Measurements from ENCODE around the gene RPP25. TPM values are rescaled to one million over a fixed set of nuclear protein-coding genes. Genes with fewer than 3 reads are reported as not detected.

Gene RPP25
- total and polyA plus RNA-seq, 10 of the 15 experiments (the other 5 are each of a cell fraction or from before 2014, with no cell fraction given): 0.41 to 10.8 (median 4.7) TPM

- no peak for TF ChIP-seq RAD21 (IDR thresholded peaks at IDR 0.05; ENCODE audit: insufficient read depth, low read depth, low read length)
- no peak for TF ChIP-seq PRDM15 (CRISPR knock-in tag; IDR thresholded peaks at IDR 0.05)
- TF ChIP-seq TCF3 (IDR thresholded peaks at IDR 0.05; ENCODE audit: borderline replicate concordance, insufficient read depth, low read depth, low read length): no peak
- no peak for TF ChIP-seq RUNX3 (IDR thresholded peaks at IDR 0.05; ENCODE audit: low read length)
- no peak for TF ChIP-seq TBL1XR1 (IDR thresholded peaks at IDR 0.05; ENCODE audit: low read depth, low read length)
- TF ChIP-seq CHD4 (IDR thresholded peaks at IDR 0.05): no peak
- no peak for TF ChIP-seq RFX5 (IDR thresholded peaks at IDR 0.05; ENCODE audit: low read depth, low read length)
- no peak for TF ChIP-seq TARDBP (IDR thresholded peaks at IDR 0.05; ENCODE audit: borderline replicate concordance)
- TF ChIP-seq E2F4 (IDR thresholded peaks at IDR 0.05; ENCODE audit: low read depth, low read length): no peak
- no peak for TF ChIP-seq EED (IDR thresholded peaks at IDR 0.05; ENCODE audit: low read depth)
- TF ChIP-seq CREB1 (IDR thresholded peaks at IDR 0.05; ENCODE audit: low read depth): no peak
- peak; percentile 79 for TF ChIP-seq MXI1 (IDR thresholded peaks at IDR 0.05; ENCODE audit: low read depth, low read length)
- no peak for TF ChIP-seq MEF2A (IDR thresholded peaks at IDR 0.05; ENCODE audit: insufficient read depth, low read depth, low read length)
- TF ChIP-seq IRF5 (IDR thresholded peaks at IDR 0.05; ENCODE audit: borderline replicate concordance): peak; percentile 75
- no peak for TF ChIP-seq KAT2A (conservative IDR thresholded peaks at IDR 0.05; ENCODE audit: control insufficient read depth, low read depth, low read length)
- no peak for TF ChIP-seq E4F1 (IDR thresholded peaks at IDR 0.05; ENCODE audit: borderline replicate concordance, partially characterized antibody)
- no peak for TF ChIP-seq MAX (IDR thresholded peaks at IDR 0.05; ENCODE audit: low read depth, low read length)
- no peak for TF ChIP-seq SP1 (IDR thresholded peaks at IDR 0.05; ENCODE audit: low read depth, low read length)
- no peak for TF ChIP-seq POLR2AphosphoS5 (IDR thresholded peaks at IDR 0.05; ENCODE audit: low read length)
Measured at GRCh38 chr15:74995182-74995778, 38.7 kb upstream of the RPP25 start, which contains the start of gene SCAMP5 (continued).

Data from GM12878 (cell line).